HCT116 (cell line): ENCODE data around the gene CDA. TPM values are rescaled to one million over a fixed set of nuclear protein-coding genes. Genes with fewer than 3 reads are reported as not detected.

Source experiments
- ATAC-seq: fragments of 200-7000 bp; cut with Tn5 transposase; 2 replicates; pipeline ENCODE4 v1.9.1; 2020; ENCODE audit warnings: mild to moderate bottlenecking, moderate library complexity
- BruUV-seq: library from RNA; stranded (reverse); fragments of 400-500 nt; replicated peaks from 2 replicates; lab custom pipeline; 2021; lab: Mats Ljungman, UMichigan
- CTCF ChIA-PET: fragments of 300-600 bp; sonication (Branson Sonifier 250); formaldehyde crosslinking; loops from one replicate; lab custom pipeline; 2021; ENCODE audit warnings: antibody characterized with exemption; lab: Charles Lee
- POLR2A ChIA-PET: fragments of 300-600, 350-600 bp; sonication (Branson Sonifier 250); formaldehyde crosslinking; loops from one replicate; lab custom pipeline; 2021; ENCODE audit warnings: antibody characterized with exemption; lab: Charles Lee
- RAD21 ChIA-PET, 2 experiments: fragments of 300-600 bp; sonication (Branson Sonifier 250); formaldehyde crosslinking; loops; one replicate each; lab custom pipeline; 2023; ENCODE audit warnings: low total read pairs in 2 of 2; ENCODE audit not compliant: uncharacterized antibody in 2 of 2, unreplicated experiment in 2 of 2, low non-redundant PET in 1 of 2; lab: Charles Lee
- DNase-seq: peaks from one replicate; pipeline ENCODE4 v3.0.0-alpha.2; 2010; ENCODE audit warnings: low read depth, low spot score
- H2AFZ ChIP-seq: fragments of 200-600 bp; shearing (Covaris generic), sonication (generic); 2 replicates; pipeline ENCODE4 v1.6.1; 2017; ENCODE audit warnings: low read depth, mixed run types, mixed read lengths, antibody characterized with exemption, low read length; ENCODE audit not compliant: poor library complexity, severe bottlenecking
- H3K27ac ChIP-seq: 2 replicates; pipeline ENCODE4 v1.5.1; 2012; ENCODE audit warnings: low read depth, low read length
- H3K27me3 ChIP-seq: fragments of 200-600 bp; sonication (generic); 2 replicates; pipeline ENCODE4 v1.6.1; 2016; ENCODE audit warnings: mixed run types, low read length, mixed read lengths; ENCODE audit not compliant: insufficient read depth
- H3K36me3 ChIP-seq, 2 experiments: fragments of 200-500 bp in 1 of 2; fragments of 200-600 bp in 1 of 2; sonication (Bioruptor generic) in 1 of 2; sonication (generic) in 1 of 2; 2 replicates each; pipeline versions ENCODE4 v1.5.1 to v1.6.1; 2014 to 2016; ENCODE audit warnings: low read length in 2 of 2, inconsistent platforms in 1 of 2, mixed read lengths in 1 of 2, mixed run types in 1 of 2; ENCODE audit not compliant: insufficient read depth in 2 of 2, control insufficient read depth in 1 of 2
- H3K4me1 ChIP-seq, 2 experiments: fragments of 200-600 bp in 1 of 2; sonication (generic) in 1 of 2; 2 replicates each; pipeline versions ENCODE4 v1.5.1 to v1.6.1; 2012 to 2017; ENCODE audit warnings: low read length in 2 of 2, inconsistent platforms in 1 of 2, mild to moderate bottlenecking in 1 of 2, mixed read lengths in 1 of 2, mixed run types in 1 of 2, moderate library complexity in 1 of 2; ENCODE audit not compliant: insufficient read depth in 2 of 2, control insufficient read depth in 1 of 2
- H3K4me2 ChIP-seq: fragments of 200-600 bp; sonication (generic); 2 replicates; pipeline ENCODE4 v1.6.1; 2017; ENCODE audit warnings: mixed run types, low read length, mixed read lengths
- H3K4me3 ChIP-seq, 2 experiments: fragments of 200-600 bp in 1 of 2; sonication (generic) in 1 of 2; replicated peaks in 1 of 2; 2 replicates each; pipeline ENCODE4 v1.5.1; 2011 to 2016; ENCODE audit warnings: low read length in 2 of 2, control low read depth in 1 of 2, low read depth in 1 of 2, mild to moderate bottlenecking in 1 of 2, mixed read lengths in 1 of 2, mixed run types in 1 of 2
- H3K79me2 ChIP-seq: fragments of 200-600 bp; sonication (generic); 2 replicates; pipeline ENCODE4 v1.6.1; 2017; ENCODE audit warnings: mild to moderate bottlenecking, mixed run types, low read length, moderate library complexity, mixed read lengths; ENCODE audit not compliant: insufficient read depth
- H3K9ac ChIP-seq: fragments of 200-600 bp; sonication (generic); 2 replicates; pipeline ENCODE4 v1.6.1; 2016; ENCODE audit warnings: low read length, mixed read lengths
- H3K9me2 ChIP-seq: fragments of 200-600 bp; sonication (generic), shearing (Covaris generic); 2 replicates; pipeline ENCODE4 v1.6.1; 2017; ENCODE audit warnings: mixed run types, mild to moderate bottlenecking, moderate library complexity; ENCODE audit not compliant: insufficient read depth
- H3K9me3 ChIP-seq, 2 experiments: fragments of 200-500 bp in 1 of 2; fragments of 200-600 bp in 1 of 2; sonication (Bioruptor generic) in 1 of 2; sonication (generic) in 1 of 2; 2 replicates each; pipeline ENCODE4 v1.6.1; 2014 to 2017; ENCODE audit warnings: low read length in 2 of 2, mixed read lengths in 2 of 2, inconsistent platforms in 1 of 2, low read depth in 1 of 2, mild to moderate bottlenecking in 1 of 2, mixed run types in 1 of 2, moderate library complexity in 1 of 2; ENCODE audit not compliant: control insufficient read depth in 1 of 2, insufficient read depth in 1 of 2
- H4K20me1 ChIP-seq: fragments of 200-600 bp; sonication (generic), shearing (Covaris generic); 2 replicates; pipeline ENCODE4 v1.6.1; 2017; ENCODE audit warnings: mixed run types, mild to moderate bottlenecking, moderate library complexity; ENCODE audit not compliant: insufficient read depth
- CBX3 ChIP-seq: IDR thresholded peaks from 2 replicates; pipeline ENCODE4 v1.6.1; 2012; ENCODE audit warnings: low read depth
- CEBPB ChIP-seq: IDR thresholded peaks from 2 replicates; pipeline ENCODE4 v1.6.1; 2012; ENCODE audit warnings: low read depth
- ELF1 ChIP-seq: IDR thresholded peaks from 2 replicates; pipeline ENCODE4 v1.6.1; 2012; ENCODE audit warnings: low read depth, borderline replicate concordance
- EZH2 ChIP-seq: fragments of 200-600 bp; sonication (generic); IDR thresholded peaks from 2 replicates; pipeline ENCODE4 v1.6.1; 2017; ENCODE audit warnings: antibody characterized with exemption, mixed run types
- FOSL1 ChIP-seq: IDR thresholded peaks from 2 replicates; pipeline ENCODE4 v1.6.1; 2012; ENCODE audit warnings: low read depth
- JUND ChIP-seq: IDR thresholded peaks from 2 replicates; pipeline ENCODE4 v1.6.1; 2012
- POLR2AphosphoS5 ChIP-seq: IDR thresholded peaks from 2 replicates; pipeline ENCODE4 v1.6.1; 2011; ENCODE audit warnings: mild to moderate bottlenecking, low read depth, low read length, moderate library complexity
- SP1 ChIP-seq: IDR thresholded peaks from 2 replicates; pipeline ENCODE4 v1.6.1; 2012; ENCODE audit warnings: low read depth
- TCF7L2 ChIP-seq: IDR thresholded peaks from 2 replicates; pipeline ENCODE4 v1.7.0; 2011; ENCODE audit warnings: borderline replicate concordance, inconsistent platforms; ENCODE audit not compliant: insufficient read depth, insufficient read length; ENCODE audit errors: extremely low read depth
- YY1 ChIP-seq: IDR thresholded peaks from 2 replicates; pipeline ENCODE4 v1.6.1; 2011; ENCODE audit warnings: low read length, low read depth, moderate library complexity, mild to moderate bottlenecking; ENCODE audit not compliant: insufficient replicate concordance; ENCODE audit errors: extremely low read depth
- ZFX ChIP-seq: fragments of 450-650 bp; IDR thresholded peaks from 2 replicates; pipeline ENCODE4 v1.6.1; 2017
- intact Hi-C: fragments of 100-400 bp; cut with micrococcal nuclease; formaldehyde crosslinking; loops from 2 replicates; pipeline ENCODE4 v1.10.0; 2022
- total RNA-seq: library from RNA; stranded (reverse); gene quantifications from one replicate; pipeline ENCODE4 v1.2.1, GENCODE V29; 2021; ENCODE audit not compliant: unreplicated experiment
- TF ChIP-seq, protein P1 (sequence below): IDR thresholded peaks from 2 replicates; pipeline ENCODE4 v1.6.1; 2011; ENCODE audit warnings: mild to moderate bottlenecking, low read length, moderate library complexity; ENCODE audit not compliant: insufficient replicate concordance; ENCODE audit errors: extremely low read depth
- TF ChIP-seq, protein P2 (sequence below): IDR thresholded peaks from 2 replicates; pipeline ENCODE4 v1.6.1; 2012

The CDA gene
- total RNA-seq, 1 experiment from 2014 or later: 28.6 TPM

DNA sequence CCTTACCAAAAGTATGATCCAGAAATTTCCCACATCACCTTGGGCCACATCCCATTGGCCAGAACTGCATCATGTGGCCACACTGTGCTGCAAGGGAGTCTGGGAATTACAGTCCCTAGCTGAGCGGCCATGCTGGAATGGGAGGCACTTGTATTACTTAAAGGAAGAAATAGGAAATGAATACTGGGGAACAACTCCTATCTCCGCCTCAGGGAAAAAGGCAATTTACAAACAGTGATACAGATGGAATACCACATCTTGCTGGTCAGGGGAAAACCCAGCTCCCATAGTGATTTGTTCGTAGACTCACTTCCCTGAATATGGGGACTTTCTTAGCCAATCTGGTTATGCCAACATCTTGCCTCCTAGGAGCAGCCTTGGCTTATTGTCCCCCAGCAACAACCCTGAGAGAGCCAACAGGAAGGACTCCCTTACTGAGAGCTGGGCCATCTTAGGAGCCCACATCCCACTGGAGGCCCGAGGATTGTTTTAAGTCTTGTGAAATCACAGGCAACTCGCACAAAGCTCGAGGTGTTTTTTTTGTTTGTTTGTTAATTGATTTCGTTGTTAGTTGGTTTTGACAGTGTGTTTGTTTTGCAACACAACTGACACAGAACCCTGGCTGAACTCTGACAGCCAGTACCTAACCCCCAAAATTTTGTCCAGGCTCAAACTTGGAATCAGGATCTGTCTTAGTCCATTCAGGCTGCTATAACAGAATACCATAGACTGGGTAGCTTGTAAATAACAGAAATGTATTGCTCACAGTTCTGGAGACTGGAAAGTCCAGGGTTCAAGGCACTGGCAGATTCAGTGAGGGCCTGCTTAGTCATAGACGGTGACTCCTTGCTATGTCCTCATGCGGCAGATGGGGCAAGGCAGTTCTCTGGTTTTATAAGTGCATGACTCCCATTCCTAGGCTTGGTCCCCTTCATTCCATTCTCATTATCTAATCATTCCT, 14.9 kb downstream of the CDA start:
- CTCF ChIA-PET: no interaction called here
- Histone ChIP-seq H3K9me2 (no peaks in the 10 kb centered on the region), H3K4me3 (peak overlapping the region in 1 of 2 experiments; percentile 11; a peak in 1 of 4 replicates), H3K4me2 (peak overlapping the region; percentile 54), H3K27ac (peak overlapping the region; percentile 28; the same call in 1 of the 2 replicates), H3K9ac (peak overlapping the region; percentile 21; the same call in 1 of the 2 replicates), H3K36me3 (no peaks in the 10 kb centered on the region), H3K27me3 (no peaks in the 10 kb centered on the region), H3K4me1 (peaks cover 17 to 55% of the 10 kb centered on the region in 2 experiments), H4K20me1 (no peaks in the 10 kb centered on the region), H3K9me3 (no peaks in the 10 kb centered on the region; a peak in 1 of 4 replicates), H2AFZ (no peak overlapping the region), H3K79me2 (no peaks in the 10 kb centered on the region)
- DNase-seq: no peak
- intact Hi-C loops: no loop called here
- TF ChIP-seq SP1 (peak; percentile 53), ZFX (no peak), POLR2AphosphoS5 (0 out of 2 replicates have a peak, but pooled peaks have one; percentile 16), CBX3 (0 out of 2 replicates have a peak, but pooled peaks have one; percentile 38), EZH2 (no peak), CEBPB (peak; percentile 56), YY1 (peak; percentile 72), FOSL1 (peak; percentile 60), TCF7L2 (no peak), JUND (peak; percentile 41; the same call in 1 of the 2 replicates), ELF1 (no peak)
- TF ChIP-seq, protein P1, sequence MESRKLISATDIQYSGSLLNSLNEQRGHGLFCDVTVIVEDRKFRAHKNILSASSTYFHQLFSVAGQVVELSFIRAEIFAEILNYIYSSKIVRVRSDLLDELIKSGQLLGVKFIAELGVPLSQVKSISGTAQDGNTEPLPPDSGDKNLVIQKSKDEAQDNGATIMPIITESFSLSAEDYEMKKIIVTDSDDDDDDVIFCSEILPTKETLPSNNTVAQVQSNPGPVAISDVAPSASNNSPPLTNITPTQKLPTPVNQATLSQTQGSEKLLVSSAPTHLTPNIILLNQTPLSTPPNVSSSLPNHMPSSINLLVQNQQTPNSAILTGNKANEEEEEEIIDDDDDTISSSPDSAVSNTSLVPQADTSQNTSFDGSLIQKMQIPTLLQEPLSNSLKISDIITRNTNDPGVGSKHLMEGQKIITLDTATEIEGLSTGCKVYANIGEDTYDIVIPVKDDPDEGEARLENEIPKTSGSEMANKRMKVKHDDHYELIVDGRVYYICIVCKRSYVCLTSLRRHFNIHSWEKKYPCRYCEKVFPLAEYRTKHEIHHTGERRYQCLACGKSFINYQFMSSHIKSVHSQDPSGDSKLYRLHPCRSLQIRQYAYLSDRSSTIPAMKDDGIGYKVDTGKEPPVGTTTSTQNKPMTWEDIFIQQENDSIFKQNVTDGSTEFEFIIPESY: no peak
- TF ChIP-seq, protein P2, sequence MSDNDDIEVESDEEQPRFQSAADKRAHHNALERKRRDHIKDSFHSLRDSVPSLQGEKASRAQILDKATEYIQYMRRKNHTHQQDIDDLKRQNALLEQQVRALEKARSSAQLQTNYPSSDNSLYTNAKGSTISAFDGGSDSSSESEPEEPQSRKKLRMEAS: 0 out of 2 replicates have a peak, but pooled peaks have one; percentile 35
- POLR2A ChIA-PET: no interaction called here
- RAD21 ChIA-PET: interaction anchor here in 1 of 2 experiments (1.0 kb wide), 1 partner anchor 8 kb away, joined by 4 read pairs; no protein-coding TSS in a partner anchor
- BruUV-seq: no TSS peak
- peak; percentile 77 for ATAC-seq
